COLO668 (cell line): ENCODE data around the gene MRPS9.

ENCODE experiments used
- DNase-seq: peaks from one replicate; lab custom pipeline; 2025; ENCODE audit not compliant: unreplicated experiment; lab: John Stamatoyannopoulos, UW

Gene MRPS9

GRCh38 chr2:105037572-105038382, at the start of gene MRPS9:
TSS of gene MRPS9 (plus strand) at chr2:105038069. CDS start at chr2:105038093, 24 bp downstream.
- peak; percentile 97 for DNase-seq

GRCh38 chr2:105005181-105005951, 32.5 kb upstream of the MRPS9 start:
- peak; percentile 18 for DNase-seq

- DNase-seq, result no peak
Measured at GRCh38 chr2:105007367-105007766, 30.5 kb upstream of the MRPS9 start.

GRCh38 chr2:105032476-105032875, 5.4 kb upstream of the MRPS9 start:
- DNase-seq, result no peak

GRCh38 chr2:105034170-105034569, 3.7 kb upstream of the MRPS9 start:
- DNase-seq, result no peak

GRCh38 chr2:105038383-105039061, 653 bp downstream of the MRPS9 start:
- DNase-seq, result peak; percentile 35

GRCh38 chr2:105039559-105039958, 1.7 kb downstream of the MRPS9 start:
- no peak for DNase-seq

GRCh38 chr2:105042189-105042588, 4.3 kb downstream of the MRPS9 start:
- peak; percentile 16 for DNase-seq

GRCh38 chr2:105052773-105053172, 14.9 kb downstream of the MRPS9 start:
- DNase-seq, result no peak

- no peak for DNase-seq
Measured at GRCh38 chr2:105055613-105056012, 17.7 kb downstream of the MRPS9 start.

GRCh38 chr2:105056245-105056644, 18.4 kb downstream of the MRPS9 start:
- no peak for DNase-seq

GRCh38 chr2:105057005-105057404, 19.1 kb downstream of the MRPS9 start:
- no peak for DNase-seq

GRCh38 chr2:105061560-105061959, 23.7 kb downstream of the MRPS9 start:
- DNase-seq, result no peak

GRCh38 chr2:105062158-105062557, 24.3 kb downstream of the MRPS9 start:
- DNase-seq, result no peak

GRCh38 chr2:105068387-105068786, 30.5 kb downstream of the MRPS9 start:
- DNase-seq, result no peak

GRCh38 chr2:105068875-105069274, 31.0 kb downstream of the MRPS9 start:
- no peak for DNase-seq

- DNase-seq, result no peak
Measured at GRCh38 chr2:105070010-105070865, 32.4 kb downstream of the MRPS9 start.

GRCh38 chr2:105071379-105071778, 33.5 kb downstream of the MRPS9 start:
- no peak for DNase-seq

- no peak for DNase-seq
Measured at GRCh38 chr2:105072039-105072438, 34.2 kb downstream of the MRPS9 start.

GRCh38 chr2:105073591-105073990, 35.7 kb downstream of the MRPS9 start:
- DNase-seq, result no peak

- DNase-seq, result no peak
Measured at GRCh38 chr2:105076121-105076520, 38.3 kb downstream of the MRPS9 start.
